GM20431 (cell line): Measurements from ENCODE around the gene HYAL1.
"Not testable (repeated sequence)": the region's sequence is repeated elsewhere in the genome, so short reads cannot be mapped to it uniquely, and the experiment has no call there.

Experiments used
- in situ Hi-C: fragments of 300-500 bp; cut with MseI, MboI; formaldehyde crosslinking; loops from one replicate; pipeline ENCODE4 v1.15.0; 2020; ENCODE audit warnings: low sequenced_read_pairs; ENCODE audit not compliant: unreplicated experiment

HYAL1 gene

DNA sequence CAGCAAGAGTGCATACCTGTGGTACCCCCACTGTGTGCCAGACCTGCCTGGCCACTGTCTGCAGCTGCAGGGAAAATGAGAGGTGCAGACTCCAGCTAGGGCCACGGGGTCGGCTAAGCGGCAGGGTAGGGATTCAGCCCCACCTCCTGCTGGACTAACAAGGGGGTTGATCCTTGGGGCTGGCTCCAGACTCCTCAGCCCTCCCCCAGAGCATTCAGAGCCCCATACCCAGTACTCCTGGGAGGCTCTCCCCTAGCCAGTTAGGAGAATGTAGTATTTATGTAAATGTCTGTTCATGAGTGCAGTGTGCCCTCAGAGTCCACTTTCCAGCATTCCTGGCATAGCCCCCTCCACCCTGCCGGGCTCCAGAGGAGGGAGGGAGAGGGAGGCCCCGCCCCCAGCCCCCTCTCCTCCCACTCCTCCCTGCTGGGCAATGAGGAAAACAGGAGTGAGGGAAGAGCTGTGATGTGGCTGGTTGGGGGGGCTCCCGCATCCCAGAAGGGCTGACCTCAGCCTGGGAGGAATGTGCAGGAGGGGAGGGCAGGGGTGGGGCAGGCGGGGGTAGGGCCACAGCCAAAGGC lies 38.9 kb downstream of the HYAL1 start:
- in situ Hi-C loops, result no loop called here

DNA sequence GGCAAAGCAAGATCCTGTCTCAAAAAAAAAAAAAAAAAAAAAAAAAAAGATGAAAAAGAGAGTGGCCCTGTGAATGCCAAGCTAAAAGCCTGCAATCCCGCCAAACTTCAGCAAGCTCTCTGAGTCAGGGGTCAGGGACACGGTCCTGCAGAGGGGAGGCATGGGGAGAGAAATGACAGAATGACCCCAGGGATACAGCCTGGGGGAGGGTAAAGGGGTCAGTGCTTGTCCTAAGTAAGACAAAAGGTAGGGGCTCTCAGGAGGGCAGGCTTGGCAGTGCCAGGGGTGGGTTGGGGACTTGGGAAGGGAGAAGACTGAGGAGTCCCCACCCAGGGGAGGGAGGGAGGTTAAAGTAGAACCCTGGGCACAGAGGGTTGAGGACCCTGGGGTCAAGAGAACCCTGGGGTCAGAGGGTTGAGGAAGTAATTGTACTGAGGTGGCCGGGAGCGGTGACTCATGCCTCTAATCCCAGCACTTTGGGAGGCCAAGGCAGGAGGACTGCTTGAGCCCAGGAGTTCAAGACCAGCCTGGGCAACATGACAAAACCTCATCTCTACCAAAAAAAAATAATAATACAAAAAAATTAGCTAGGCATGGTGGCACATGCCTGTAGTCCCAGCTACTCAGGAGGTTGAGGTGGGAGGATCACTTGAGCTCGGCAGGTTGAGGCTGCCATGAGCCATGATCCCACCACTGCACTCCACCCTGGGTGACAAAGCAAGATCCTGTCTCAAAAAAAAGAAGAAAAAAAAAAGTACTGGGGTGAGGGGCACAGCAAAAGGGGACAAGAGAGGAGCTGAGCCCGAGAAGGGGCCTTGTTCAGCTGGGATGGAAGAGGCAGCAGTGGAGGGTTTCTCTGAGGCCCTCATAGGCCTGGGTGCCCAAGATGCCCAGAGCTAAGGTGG lies 39.6 kb downstream of the HYAL1 start:
- in situ Hi-C loops, result no loop called here

DNA sequence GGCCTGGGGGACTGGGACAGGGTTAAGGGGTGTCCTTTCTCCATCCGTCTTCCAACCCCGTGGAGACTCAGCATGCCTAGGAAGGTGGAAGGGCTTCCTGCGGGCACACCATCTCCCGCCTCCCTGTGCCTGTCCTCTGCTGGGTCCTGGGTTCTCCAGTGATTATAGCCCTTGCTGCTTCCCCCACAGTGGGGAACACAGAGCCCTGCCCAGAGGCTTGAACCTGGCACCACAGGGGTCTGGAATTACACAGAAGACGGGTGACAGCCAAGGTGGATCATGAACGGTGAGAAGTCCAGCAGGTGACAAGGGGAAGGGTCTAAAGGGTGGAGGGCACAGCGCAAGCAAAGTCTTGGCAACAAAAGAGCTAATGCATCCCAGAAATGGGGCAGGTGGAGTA lies 40.6 kb downstream of the HYAL1 start:
- in situ Hi-C loops, result no loop called here

DNA sequence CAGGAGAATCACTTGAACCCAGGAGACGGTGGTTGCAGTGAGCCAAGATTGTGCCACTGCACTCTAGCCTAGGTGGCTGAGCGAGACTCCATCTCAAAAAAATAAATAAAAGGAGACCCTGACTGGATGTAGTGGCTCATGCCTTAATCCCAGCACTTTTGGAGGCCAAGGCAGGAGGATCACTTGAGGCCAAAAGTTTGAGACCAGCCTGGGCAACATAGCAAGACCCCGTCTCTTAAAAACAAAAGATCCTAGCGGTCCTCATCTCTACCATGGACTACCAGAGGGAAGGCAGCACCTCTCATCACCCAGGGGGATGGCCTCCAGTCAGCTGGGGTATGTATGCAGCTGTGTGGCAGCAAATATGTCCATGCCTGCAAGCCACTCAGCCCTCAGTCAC lies 41.2 kb downstream of the HYAL1 start:
- in situ Hi-C loops, result not testable (repeated sequence)

DNA sequence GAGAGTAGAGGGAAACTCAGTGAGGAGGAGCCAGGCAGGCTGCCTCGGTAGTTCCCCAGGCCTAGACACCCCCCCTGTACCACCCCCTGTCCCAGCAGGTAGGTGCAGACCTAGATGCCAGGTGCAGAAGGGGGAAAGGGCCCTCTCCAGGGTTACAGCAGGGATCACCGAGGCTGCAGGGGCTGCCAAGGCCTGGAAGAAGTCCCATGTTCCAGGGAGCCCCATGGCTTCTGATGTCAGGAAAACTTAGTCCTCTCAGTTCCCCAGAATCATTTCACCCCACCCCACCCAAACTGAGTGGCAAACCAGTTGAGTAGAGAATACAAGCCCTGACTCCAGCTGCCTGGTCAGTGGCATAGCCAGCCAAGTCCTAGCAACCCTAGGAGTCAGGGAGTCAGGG lies 41.9 kb downstream of the HYAL1 start:
- in situ Hi-C loops, result no loop called here

DNA sequence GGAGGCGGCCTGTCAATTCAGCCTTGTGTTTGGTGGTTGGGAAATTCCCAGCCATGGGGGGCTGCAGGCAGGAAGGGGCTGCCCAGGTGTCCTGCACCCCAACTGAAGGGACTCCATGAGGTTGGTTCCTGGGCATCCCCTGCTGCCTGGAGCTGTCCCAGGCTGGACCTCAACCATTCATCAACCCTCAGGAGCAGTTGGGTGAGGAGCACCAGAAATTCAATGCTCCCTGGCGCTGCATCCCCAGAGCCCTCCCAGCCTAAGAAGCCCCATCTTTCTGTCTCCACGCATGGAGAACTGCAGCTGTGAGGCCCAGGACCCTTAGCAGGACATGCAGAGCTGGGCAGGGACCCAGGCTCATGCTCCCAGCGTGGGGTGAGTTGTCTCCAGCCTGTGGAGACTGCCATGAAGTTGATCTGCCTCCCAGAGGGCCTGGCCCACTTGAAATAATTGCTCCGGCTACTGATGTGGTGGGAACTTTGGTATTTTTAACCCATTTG lies 42.4 kb downstream of the HYAL1 start:
- in situ Hi-C loops, result no loop called here

DNA sequence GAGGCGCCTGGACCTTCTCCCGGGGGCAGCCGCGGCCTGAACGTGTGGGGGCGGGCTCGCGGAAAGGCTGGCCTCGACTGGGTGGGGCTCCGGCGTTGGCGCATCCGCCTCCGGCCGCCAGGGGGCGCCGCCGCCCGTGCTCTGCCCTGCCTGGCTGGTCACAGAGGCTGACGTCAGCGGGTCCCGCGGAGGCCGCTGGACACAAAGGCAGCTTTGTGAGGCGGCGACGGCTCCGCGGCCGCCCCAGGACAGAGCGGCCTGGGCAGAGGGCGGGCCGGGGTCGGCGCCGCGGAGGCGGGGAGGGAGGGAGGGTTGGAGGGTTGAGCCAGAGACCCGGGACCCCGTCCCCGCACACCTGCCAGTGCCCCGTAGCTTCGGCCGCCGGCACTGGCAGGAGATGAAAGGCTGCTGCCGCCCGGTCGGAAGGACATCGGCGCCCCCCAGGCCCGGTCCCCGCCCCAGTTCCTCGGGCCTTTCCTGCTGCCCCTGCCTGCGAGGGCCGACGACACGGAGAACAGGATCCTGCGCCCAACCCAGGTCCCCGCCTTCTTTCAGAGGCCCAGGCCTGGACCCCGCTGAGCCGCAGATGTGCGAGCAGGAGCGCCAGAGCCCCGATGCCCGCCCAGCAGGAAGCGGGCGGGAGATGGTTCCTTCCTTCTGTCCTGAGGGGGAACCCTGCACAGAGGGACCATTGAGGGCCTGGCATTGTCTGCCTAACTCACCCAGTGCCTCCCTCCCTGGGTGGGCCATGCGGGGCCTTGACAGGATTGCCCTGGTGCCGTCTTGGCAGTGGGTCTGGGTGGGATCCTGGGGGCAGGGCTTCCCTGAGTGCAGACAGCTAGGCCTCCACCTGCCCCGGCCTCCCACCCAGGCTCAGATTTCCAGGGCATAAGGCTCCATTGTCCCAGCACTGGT lies 43.1 kb downstream of the HYAL1 start:
- in situ Hi-C loops, result no loop called here

DNA sequence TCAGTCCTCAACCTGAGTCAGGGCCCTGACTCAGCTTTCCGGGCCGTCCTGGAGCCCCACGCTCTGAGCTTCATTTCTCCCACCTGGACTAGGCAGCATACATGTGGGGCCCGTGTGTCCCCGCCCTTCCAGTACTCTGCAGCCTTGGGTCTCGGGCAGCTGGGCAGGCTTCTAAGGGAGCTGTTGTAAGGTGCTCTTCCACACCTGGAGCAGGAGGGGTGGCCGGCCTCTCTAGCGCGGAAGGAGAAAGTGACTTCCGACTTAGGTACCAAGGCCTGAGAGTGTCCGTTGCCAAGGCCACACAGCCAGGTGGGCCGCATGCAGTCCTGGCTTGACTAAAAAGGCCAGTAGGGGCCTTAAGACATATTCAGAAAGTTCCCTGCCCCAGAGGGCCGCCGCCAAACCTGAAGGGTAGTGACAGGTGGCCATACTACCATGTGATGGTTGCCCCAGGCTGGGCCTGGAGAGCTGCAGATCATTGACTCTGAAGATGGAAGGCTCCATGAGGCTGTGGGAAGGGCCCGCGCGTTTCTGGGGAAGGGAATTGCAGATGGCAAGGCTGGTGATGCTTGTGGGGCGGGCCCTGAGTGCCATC lies 43.8 kb downstream of the HYAL1 start:
- in situ Hi-C loops, result no loop called here

DNA sequence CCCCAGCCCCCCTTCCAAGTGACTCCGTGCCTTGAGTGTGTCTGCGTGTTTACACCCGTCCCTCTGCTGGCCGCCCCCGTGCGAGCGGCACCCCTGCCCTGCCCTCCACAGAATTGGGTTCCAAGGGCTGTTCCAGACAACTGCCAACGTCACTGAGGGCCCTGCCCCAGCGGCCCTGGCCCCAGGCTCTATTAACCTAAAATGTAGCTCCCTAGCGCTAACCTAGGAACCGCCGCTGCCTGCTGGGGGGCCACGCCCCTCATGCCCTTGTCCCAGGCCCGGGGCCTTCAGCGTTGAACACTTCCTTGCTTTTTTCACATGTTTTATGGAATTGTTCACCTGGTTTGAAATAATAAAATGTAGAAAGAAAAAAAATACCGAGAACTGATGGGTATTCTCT lies 44.4 kb downstream of the HYAL1 start:
- in situ Hi-C loops, result no loop called here

DNA sequence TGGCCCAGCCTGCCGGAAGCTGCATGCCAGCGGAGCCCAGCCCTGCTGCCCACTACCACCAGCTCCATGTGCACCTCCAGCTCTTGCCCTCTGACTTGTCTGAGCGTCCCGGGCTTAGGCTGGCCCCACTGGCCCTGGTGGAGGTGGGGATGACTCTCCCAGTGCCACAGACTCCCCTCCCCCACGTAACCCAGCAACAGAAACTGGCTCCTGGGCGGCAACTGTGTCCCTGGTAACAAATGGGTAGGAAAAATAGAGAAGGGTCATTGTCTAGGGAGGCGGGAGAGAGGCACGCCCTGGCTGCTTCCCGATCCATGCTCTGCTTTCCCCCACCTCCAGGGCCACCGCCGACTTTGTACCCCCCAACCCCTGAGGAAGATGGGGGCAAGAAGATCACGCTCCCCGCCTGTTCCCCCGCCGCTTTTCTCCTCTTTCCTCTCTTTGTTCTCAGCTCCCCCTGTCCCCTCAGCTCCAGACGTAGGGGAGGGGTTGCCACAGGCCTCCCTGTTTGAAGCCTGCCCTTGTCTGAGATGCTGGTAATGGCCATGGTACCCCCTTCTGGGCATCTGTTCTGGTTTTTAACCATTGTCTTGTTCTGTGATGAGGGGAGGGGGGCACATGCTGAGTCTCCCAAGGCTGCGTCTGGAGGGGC lies 45.2 kb downstream of the HYAL1 start:
- in situ Hi-C loops, result no loop called here

DNA sequence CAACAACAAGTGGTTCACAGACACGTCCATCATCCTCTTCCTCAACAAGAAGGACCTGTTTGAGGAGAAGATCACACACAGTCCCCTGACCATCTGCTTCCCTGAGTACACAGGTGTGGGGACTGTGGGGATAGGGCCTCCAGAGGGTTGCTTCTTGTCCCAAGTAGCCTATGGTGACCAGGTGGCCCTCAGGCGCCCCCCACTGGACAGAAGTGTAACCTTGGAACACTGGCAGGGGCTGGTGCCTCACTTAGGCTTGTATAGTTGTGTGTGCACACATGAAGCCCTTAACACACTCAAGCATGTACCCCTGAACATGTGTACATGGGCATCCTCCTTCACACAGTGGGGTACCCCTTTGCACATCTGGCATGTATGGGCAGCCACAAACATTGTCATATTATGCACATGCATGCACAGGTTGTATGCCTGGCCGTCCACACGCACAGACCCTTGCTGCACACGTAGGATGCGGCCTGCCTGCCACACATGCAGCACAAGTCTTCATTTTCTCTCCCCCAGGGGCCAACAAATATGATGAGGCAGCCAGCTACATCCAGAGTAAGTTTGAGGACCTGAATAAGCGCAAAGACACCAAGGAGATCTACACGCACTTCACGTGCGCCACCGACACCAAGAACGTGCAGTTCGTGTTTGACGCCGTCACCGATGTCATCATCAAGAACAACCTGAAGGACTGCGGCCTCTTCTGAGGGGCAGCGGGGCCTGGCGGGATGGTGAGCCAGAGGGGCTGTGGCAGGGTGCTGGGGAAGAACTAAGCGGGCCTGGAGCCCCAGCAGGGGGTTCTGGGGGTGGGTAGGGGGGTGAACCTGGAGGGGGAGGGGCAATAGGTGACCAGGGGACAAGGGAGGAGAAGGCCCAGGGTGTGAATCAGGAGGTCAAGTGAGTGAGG lies 46.1 kb downstream of the HYAL1 start:
- in situ Hi-C loops, result no loop called here

DNA sequence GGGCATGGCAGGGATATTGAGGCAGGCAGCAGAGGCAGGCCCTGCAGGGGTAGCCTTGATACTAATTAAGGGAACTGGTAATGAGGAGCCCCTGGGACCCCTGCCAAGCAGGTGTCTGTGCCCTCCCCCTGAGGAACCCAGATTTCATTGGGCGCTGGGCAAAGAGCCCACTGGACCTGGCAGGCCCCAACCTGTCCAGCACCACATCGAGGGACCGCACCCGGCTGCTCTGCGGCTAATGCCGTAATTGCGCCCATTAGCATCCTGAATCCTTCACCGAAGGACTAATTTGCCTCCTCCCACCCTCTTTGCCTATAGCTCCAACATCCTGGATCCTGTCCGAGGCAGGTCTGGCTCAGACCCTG lies 48.1 kb downstream of the HYAL1 start:
- in situ Hi-C loops, result no loop called here

DNA sequence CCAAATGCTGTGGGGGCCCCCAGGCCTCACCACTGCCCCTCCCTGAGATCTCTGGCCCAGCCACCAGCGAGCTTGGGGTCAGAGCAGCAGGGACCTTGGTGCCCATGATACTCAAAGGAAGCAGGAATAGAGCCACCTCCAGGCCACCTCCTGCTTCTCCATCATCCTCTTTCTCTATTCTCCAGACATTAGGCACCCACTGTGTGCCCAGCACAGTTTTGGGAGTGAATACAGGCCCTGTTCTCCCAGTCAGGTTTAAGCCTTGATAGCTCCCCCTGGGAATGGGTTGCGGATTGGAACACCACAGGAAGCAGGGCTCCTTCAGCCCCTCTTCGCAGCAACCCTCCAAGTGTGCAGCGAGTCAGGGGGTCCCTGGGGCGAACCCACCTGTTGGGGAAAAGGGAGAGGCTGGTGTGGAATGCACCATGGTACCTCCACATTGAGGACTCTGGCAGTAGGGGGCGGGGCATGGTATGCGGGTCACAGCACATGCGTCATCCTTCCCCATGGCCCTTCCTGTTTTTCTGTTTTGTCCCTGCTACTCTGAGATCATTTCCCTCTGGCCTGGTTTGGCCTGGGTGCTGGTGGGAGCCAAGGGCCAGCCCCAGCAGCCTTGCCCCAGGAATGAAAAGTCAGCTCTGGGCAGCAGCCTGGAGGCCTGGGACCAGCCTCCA lies 48.7 kb downstream of the HYAL1 start:
- in situ Hi-C loops, result no loop called here

DNA sequence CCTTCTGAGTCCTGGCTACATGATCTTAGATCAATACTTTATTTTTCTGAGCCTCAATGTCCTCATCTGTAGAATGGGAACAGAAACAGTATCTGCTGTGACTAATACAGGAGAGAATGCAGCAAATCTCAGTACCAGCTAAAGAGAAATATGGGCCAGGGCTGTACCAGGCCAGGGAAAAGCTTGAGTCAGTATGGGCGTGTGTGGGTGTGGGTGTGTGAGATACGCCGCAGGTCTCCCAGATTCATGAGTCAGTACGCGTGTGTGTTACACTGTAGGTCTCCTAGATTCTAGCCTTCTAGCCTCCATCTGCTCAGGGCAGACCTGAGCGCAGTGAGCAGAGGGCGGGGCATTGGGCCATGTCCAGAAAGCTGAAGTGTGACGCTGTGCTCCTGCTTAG lies 52.2 kb downstream of the HYAL1 start:
- in situ Hi-C loops, result no loop called here

DNA sequence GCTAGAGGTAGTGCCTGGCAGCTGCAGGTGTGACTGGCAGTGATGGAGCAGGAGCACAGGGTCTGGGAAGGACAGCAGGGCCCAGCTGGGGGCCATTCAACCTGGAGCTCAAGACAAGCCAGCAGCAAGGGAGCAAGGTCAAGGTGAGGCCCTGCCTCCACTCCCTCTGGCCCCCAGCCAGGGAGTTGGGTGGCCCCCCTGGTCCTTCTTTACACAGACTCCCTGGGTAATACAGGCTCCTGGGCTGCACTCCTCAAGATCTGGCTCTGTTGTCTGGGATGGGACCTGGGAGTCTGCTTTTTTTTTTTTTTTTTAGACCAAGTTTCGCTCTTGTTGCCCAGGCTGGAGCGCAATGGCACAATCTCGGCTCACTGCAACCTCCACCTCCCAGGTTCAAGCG lies 52.9 kb downstream of the HYAL1 start:
- in situ Hi-C loops, result no loop called here
